Neural crest cell (in vitro differentiated cells): Measurements from ENCODE around the gene NNT. TPM values are rescaled to one million over a fixed set of nuclear protein-coding genes. Genes with fewer than 3 reads are reported as not detected.

ENCODE experiments used
- DNase-seq: peaks from one replicate; pipeline ENCODE4 v3.0.0; 2021; ENCODE audit warnings: low read depth, mixed read lengths, low spot score
- H3K27ac Mint-ChIP-seq: one replicate; pipeline ENCODE4 v1.8.0; 2021; ENCODE audit warnings: mild to moderate bottlenecking, mixed read lengths; ENCODE audit not compliant: unreplicated experiment
- H3K27me3 Mint-ChIP-seq: 2 replicates; pipeline ENCODE4 v1.8.0; 2021; ENCODE audit warnings: low read depth, mild to moderate bottlenecking, mixed read lengths
- H3K36me3 Mint-ChIP-seq: 2 replicates; pipeline ENCODE4 v1.8.0; 2021; ENCODE audit warnings: low read depth, mild to moderate bottlenecking, mixed read lengths
- H3K4me1 Mint-ChIP-seq: 2 replicates; pipeline ENCODE4 v1.8.0; 2021; ENCODE audit warnings: mixed read lengths
- H3K4me3 Mint-ChIP-seq: one replicate; pipeline ENCODE4 v1.8.0; 2021; ENCODE audit warnings: mild to moderate bottlenecking, mixed read lengths
- H3K9me3 Mint-ChIP-seq: 2 replicates; pipeline ENCODE4 v1.8.0; 2021; ENCODE audit warnings: mixed read lengths
- CTCF ChIP-seq: fragments of 200-600 bp; sonication (generic); conservative IDR thresholded peaks from 2 replicates; pipeline ENCODE4 v1.5.0; 2021; ENCODE audit warnings: antibody characterized with exemption, mild to moderate bottlenecking
- total RNA-seq: library from RNA; stranded (reverse); gene quantifications from 2 replicates; pipeline ENCODE4 v1.2.1, GENCODE V29; 2021

Gene NNT
- total RNA-seq, 1 donor from 2014 or later: 72.7 TPM

GRCh38 chr5:43565043-43565442, 37.9 kb upstream of the NNT start:
- TF ChIP-seq CTCF: no peak
- peaks cover 8% of the 10 kb centered on the region for H3K27me3 Mint-ChIP-seq
- no peaks in the 10 kb centered on the region for H3K9me3 Mint-ChIP-seq
- H3K4me1 Mint-ChIP-seq: no peaks in the 10 kb centered on the region
- H3K4me3 Mint-ChIP-seq: no peak overlapping the region
- H3K36me3 Mint-ChIP-seq: no peaks in the 10 kb centered on the region
- H3K27ac Mint-ChIP-seq: no peak overlapping the region
- DNase-seq: no peak

GRCh38 chr5:43567967-43568366, 35.0 kb upstream of the NNT start:
- no peak for TF ChIP-seq CTCF
- Mint-ChIP-seq H3K4me1 (no peaks in the 10 kb centered on the region), H3K4me3 (no peak overlapping the region), H3K36me3 (no peaks in the 10 kb centered on the region), H3K9me3 (no peaks in the 10 kb centered on the region), H3K27ac (no peak overlapping the region), H3K27me3 (no peaks in the 10 kb centered on the region)
- no peak for DNase-seq

GRCh38 chr5:43569236-43569746, 33.7 kb upstream of the NNT start:
- Mint-ChIP-seq H3K27ac (no peak overlapping the region), H3K4me3 (no peak overlapping the region), H3K9me3 (no peaks in the 10 kb centered on the region), H3K27me3 (no peaks in the 10 kb centered on the region), H3K36me3 (no peaks in the 10 kb centered on the region), H3K4me1 (no peaks in the 10 kb centered on the region)
- TF ChIP-seq CTCF: no peak
- no peak for DNase-seq

GRCh38 chr5:43570450-43571158, 32.4 kb upstream of the NNT start:
- no peak for DNase-seq
- no peak overlapping the region for H3K27ac Mint-ChIP-seq
- no peak overlapping the region for H3K4me3 Mint-ChIP-seq
- no peaks in the 10 kb centered on the region for H3K4me1 Mint-ChIP-seq
- no peak for TF ChIP-seq CTCF
- no peaks in the 10 kb centered on the region for H3K27me3 Mint-ChIP-seq
- no peaks in the 10 kb centered on the region for H3K9me3 Mint-ChIP-seq
- H3K36me3 Mint-ChIP-seq: peaks cover 7% of the 10 kb centered on the region

- Mint-ChIP-seq H3K36me3 (peaks cover 11% of the 10 kb centered on the region), H3K27ac (no peak overlapping the region), H3K4me1 (no peaks in the 10 kb centered on the region), H3K9me3 (peaks cover 3% of the 10 kb centered on the region), H3K4me3 (no peak overlapping the region), H3K27me3 (no peaks in the 10 kb centered on the region)
- TF ChIP-seq CTCF: no peak
- DNase-seq: no peak
Observed at GRCh38 chr5:43571237-43571636, 31.7 kb upstream of the NNT start.
